OCI-LY1 (cell line): ENCODE data around the gene ELAC2.

Experiments used
- CTCF ChIP-seq: fragments of 200-600 bp; sonication (generic), shearing (Covaris generic); IDR thresholded peaks from 2 replicates; pipeline ENCODE4 v1.5.1; 2017; ENCODE audit warnings: mild to moderate bottlenecking, antibody characterized with exemption, low read length, moderate library complexity, mixed read lengths
- EZH2 ChIP-seq: fragments of 200-600 bp; sonication (generic), shearing (Covaris generic); IDR thresholded peaks from 2 replicates; pipeline ENCODE4 v1.8.0; 2017; ENCODE audit warnings: borderline replicate concordance, mixed run types, mild to moderate bottlenecking, antibody characterized with exemption, low read length, moderate library complexity, mixed read lengths

GRCh38 chr17:12953156-12953555 is 64.7 kb downstream of the ELAC2 start:
- TF ChIP-seq CTCF: no peak
- no peak for TF ChIP-seq EZH2
